IPS-NIHi11 (cell line): Measurements from ENCODE around the gene CNKSR3.
A peak's percentile ranks its signal among the peaks of the same experiment; 100 is the strongest.

Source experiments
- DNase-seq: peaks from one replicate; pipeline ENCODE4 v3.0.0; 2012; ENCODE audit warnings: mixed read lengths, low spot score

The CNKSR3 gene

GRCh38 chr6:154453329-154453728 lies 57.2 kb downstream of the CNKSR3 start:
- DNase-seq, result no peak

GRCh38 chr6:154450498-154450897 lies 60.0 kb downstream of the CNKSR3 start:
- no peak for DNase-seq

- DNase-seq, result peak; percentile 32
Measured at GRCh38 chr6:154448448-154449096, 61.9 kb downstream of the CNKSR3 start.

- no peak for DNase-seq
Measured at GRCh38 chr6:154447954-154448353, 62.5 kb downstream of the CNKSR3 start.

- no peak for DNase-seq
Measured at GRCh38 chr6:154446984-154447383, 63.5 kb downstream of the CNKSR3 start.

- DNase-seq, result no peak
Measured at GRCh38 chr6:154445417-154445816, 65.1 kb downstream of the CNKSR3 start.

- no peak for DNase-seq
Measured at GRCh38 chr6:154441995-154442310, 68.5 kb downstream of the CNKSR3 start.

- DNase-seq, result no peak
Measured at GRCh38 chr6:154440422-154441043, 70.0 kb downstream of the CNKSR3 start.

GRCh38 chr6:154440022-154440421 lies 70.5 kb downstream of the CNKSR3 start:
- DNase-seq, result no peak

- no peak for DNase-seq
Measured at GRCh38 chr6:154438882-154439415, 71.5 kb downstream of the CNKSR3 start.

- no peak for DNase-seq
Measured at GRCh38 chr6:154435400-154435945, 75.0 kb downstream of the CNKSR3 start.

GRCh38 chr6:154434662-154435061 lies 75.8 kb downstream of the CNKSR3 start:
- no peak for DNase-seq

- DNase-seq, result no peak
Measured at GRCh38 chr6:154433477-154434241, 76.8 kb downstream of the CNKSR3 start.

GRCh38 chr6:154432533-154433476 lies 77.7 kb downstream of the CNKSR3 start:
- no peak for DNase-seq

- no peak for DNase-seq
Measured at GRCh38 chr6:154430481-154430919, 80.0 kb downstream of the CNKSR3 start.

- no peak for DNase-seq
Measured at GRCh38 chr6:154429711-154430110, 80.8 kb downstream of the CNKSR3 start.

GRCh38 chr6:154428897-154429296 lies 81.6 kb downstream of the CNKSR3 start:
- DNase-seq, result no peak

- no peak for DNase-seq
Measured at GRCh38 chr6:154427446-154427845, 83.0 kb downstream of the CNKSR3 start.

- no peak for DNase-seq
Measured at GRCh38 chr6:154426997-154427396, 83.5 kb downstream of the CNKSR3 start.

GRCh38 chr6:154425034-154425433 lies 85.5 kb downstream of the CNKSR3 start:
- DNase-seq, result no peak

GRCh38 chr6:154414021-154414813 lies 96.3 kb downstream of the CNKSR3 start:
- no peak for DNase-seq
